Pancreas (tissue), 10 donors: ENCODE measurements around the gene DROSHA. TPM values are rescaled to one million over a fixed set of nuclear protein-coding genes. Genes with fewer than 3 reads are reported as not detected.
"Not testable (repeated sequence)": the region's sequence is repeated elsewhere in the genome, so short reads cannot be mapped to it uniquely, and the experiment has no call there.

Experiments used
- ATAC-seq, 4 donors: fragments of 200-7000 bp; cut with Tn5 transposase; one replicate each; pipeline versions ENCODE4 v1.8.0 to v1.9.1; 2020; ENCODE audit warnings: mild to moderate bottlenecking in 4 of 4, moderate library complexity in 4 of 4
- DNase-seq, 6 donors: peaks; one replicate each; pipeline ENCODE4 v3.0.0-alpha.2; 2020
- FAIRE-seq: peaks from 2 replicates; lab custom pipeline; 2012; peaks lifted over from hg19 to GRCh38; lab: Jason Lieb, UNC
- H3K27ac ChIP-seq, 4 donors: fragments of 200-600 bp; sonication (generic); 1 replicate in 3 of 4; 2 replicates in 1 of 4; pipeline versions ENCODE4 v1.5.0 to v1.8.0; 2020
- H3K27me3 ChIP-seq, 4 donors: fragments of 200-600 bp; one replicate each; pipeline ENCODE4 v1.8.0; 2021
- H3K36me3 ChIP-seq, 3 donors: fragments of 200-600 bp; sonication (generic) in 1 of 3; one replicate each; pipeline versions ENCODE4 v1.5.0 to v1.8.0; 2020 to 2021
- H3K4me1 ChIP-seq, 3 donors: fragments of 200-600 bp; one replicate each; pipeline ENCODE4 v1.8.0; 2021
- H3K4me3 ChIP-seq, 4 donors: fragments of 200-600 bp; sonication (generic) in 2 of 4; one replicate each; pipeline versions ENCODE4 v1.5.0 to v1.8.0; 2020 to 2021
- H3K9me3 ChIP-seq, 4 donors: fragments of 200-600 bp; one replicate each; pipeline ENCODE4 v1.8.0; 2021
- WGBS, 2 donors: extraction: QIAGEN DNeasy Blood & Tissue Kit; methylation state at CpG; one replicate each; pipeline ENCODE4 v1.1.7; 2013; 5-methylcytosine and 5-hydroxymethylcytosine counted together
- intact Hi-C, 3 donors: fragments of 100-400 bp; cut with DNase I; formaldehyde crosslinking; loops; one replicate each; pipeline versions ENCODE4 v1.11.1 to v1.14.2; 2022
- polyA plus RNA-seq, 2 donors: library from polyadenylated mRNA; stranded (reverse); fragments of 200-250 nt; gene quantifications; one replicate each; pipeline ENCODE4 v1.2.3, GENCODE V29; 2013
- total RNA-seq, 6 donors: library from RNA; stranded (reverse); fragmentation: NEBNext Ultra II Directional in 4 of 6; extraction: Animal tissue kit (Norgen Biotek cat#: 25700) in 4 of 6; gene quantifications; one replicate each; pipeline versions ENCODE4 v1.2.1 to v1.2.4, GENCODE V29; 2021 to 2023
- TF ChIP-seq, protein P1 (sequence below), 4 donors: fragments of 200-600 bp; sonication (generic) in 3 of 4; IDR thresholded peaks; one replicate each; pipeline versions ENCODE4 v1.5.0 to v1.8.0; 2021; ENCODE audit warnings: antibody characterized with exemption in 4 of 4
- donor health status: healthy with polysubstance abuse.
- donor health status: DM: no; HTN: no; CAD: no; lungs with moderate emphysema.
- donor health status: DM: no; HTN: no; CAD: no.
- donor health status: control.
- donor health status: control.
- donor health status: Bipolar disorder and iron deficiency.
- donor health status: DM: yes; HTN: yes; CAD: no.
- donor health status: DM: no; HTN: no; CAD: no.
- donor health status: DM: no; HTN: no; CAD: no.
- donor health status: DM: yes; HTN: yes; CAD: no.

The DROSHA gene
- total and polyA plus RNA-seq, 8 donors: 19.0 to 79.0 (median 28.0) TPM

DNA sequence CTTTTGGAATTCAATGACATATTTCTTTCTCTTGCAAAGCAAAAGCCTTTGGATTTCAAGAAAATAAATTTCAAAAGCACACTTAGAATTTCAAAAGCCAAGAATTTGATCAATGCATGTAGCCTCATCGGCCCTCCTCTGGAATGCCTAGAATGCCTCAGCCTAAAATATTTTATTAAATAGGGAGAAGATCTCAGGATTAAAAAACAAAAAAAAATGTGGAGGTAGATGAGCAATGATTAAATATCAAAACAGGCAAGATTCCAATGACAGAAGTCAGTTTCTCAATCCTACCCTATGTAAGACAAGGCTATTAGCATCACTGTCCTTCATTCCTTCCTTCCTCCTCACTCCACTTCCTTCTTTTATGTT, 169.4 kb downstream of the DROSHA start:
- FAIRE-seq (no peak), ATAC-seq (no peak), DNase-seq (no peak)
- Histone ChIP-seq H3K36me3 (no peaks in the 10 kb centered on the region), H3K4me1 (no peaks in the 10 kb centered on the region), H3K4me3 (no peak overlapping the region), H3K27me3 (no peaks in the 10 kb centered on the region), H3K27ac (no peak overlapping the region), H3K9me3 (no peaks in the 10 kb centered on the region)
- 54 to 65% methylated on average over 1 of the region's 1 CpG for WGBS, 2 donors
- TF ChIP-seq, protein P1, sequence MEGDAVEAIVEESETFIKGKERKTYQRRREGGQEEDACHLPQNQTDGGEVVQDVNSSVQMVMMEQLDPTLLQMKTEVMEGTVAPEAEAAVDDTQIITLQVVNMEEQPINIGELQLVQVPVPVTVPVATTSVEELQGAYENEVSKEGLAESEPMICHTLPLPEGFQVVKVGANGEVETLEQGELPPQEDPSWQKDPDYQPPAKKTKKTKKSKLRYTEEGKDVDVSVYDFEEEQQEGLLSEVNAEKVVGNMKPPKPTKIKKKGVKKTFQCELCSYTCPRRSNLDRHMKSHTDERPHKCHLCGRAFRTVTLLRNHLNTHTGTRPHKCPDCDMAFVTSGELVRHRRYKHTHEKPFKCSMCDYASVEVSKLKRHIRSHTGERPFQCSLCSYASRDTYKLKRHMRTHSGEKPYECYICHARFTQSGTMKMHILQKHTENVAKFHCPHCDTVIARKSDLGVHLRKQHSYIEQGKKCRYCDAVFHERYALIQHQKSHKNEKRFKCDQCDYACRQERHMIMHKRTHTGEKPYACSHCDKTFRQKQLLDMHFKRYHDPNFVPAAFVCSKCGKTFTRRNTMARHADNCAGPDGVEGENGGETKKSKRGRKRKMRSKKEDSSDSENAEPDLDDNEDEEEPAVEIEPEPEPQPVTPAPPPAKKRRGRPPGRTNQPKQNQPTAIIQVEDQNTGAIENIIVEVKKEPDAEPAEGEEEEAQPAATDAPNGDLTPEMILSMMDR (IDR thresholded peaks at IDR 0.05): no peak
- intact Hi-C loops: no loop called here

DNA sequence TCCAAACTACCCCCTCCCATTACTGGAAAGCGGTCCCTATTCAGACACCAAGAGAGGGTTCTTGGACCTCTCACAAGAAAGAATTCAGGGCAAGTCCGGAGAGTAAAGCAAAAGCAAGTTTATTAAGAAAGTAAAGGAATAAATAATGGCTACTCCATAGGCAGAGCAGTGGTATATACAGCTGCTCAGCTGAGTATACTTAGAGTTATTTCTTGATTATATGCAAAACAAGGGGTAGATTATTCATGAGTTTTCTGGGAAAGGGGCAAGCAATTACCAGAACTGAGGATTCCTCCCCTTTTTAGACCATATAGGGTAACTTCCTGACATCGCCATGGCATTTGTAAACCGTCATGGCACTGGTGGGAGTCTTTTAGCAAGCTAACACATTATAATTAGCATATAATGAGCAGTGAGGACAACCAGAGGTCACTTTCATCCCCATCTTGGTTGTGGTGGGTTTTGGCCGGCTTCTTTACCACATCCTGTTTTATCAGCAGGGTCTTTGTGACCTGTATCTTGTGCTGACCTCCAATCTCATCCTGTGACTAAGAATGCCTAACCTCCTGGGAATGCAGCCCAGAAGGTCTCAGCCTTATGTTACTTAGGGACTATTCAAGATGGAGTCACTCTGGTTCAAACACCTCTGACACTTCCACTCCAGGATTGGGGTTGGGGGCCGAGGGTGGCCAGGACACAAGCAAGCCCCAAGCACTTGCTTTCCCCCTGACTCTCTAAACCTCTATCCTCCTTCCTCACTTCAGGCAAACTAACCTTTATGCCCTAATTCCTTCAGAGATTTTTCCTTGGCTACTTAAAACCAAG, 170.0 kb downstream of the DROSHA start:
- intact Hi-C loops, H3K27me3 ChIP-seq, DNase-seq, H3K36me3 ChIP-seq, ATAC-seq, H3K27ac ChIP-seq, H3K4me1 ChIP-seq, H3K9me3 ChIP-seq, FAIRE-seq, H3K4me3 ChIP-seq: not testable (repeated sequence)
- 53 to 70% methylated on average over 6 of the region's 6 CpGs for WGBS, 2 donors

DNA sequence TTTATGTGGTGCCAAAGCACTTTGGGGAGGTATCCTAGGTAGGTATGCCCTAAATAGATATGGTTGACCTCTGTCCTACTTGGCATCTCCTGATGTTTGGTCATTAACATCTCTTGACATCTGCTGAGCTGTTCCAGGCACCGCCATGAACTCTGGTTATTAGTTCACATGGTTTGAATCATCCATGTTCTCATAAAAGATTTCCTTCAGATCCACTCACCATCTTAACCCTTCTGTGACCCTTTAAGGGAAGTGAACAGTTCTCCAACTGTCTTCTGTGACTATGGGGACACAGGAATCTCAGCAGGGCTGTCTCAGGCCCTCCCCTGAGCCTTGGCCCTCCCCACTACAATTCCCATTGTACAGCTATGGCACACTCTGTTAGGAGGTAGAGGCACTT, 170.7 kb downstream of the DROSHA start:
- no peak for ATAC-seq
- intact Hi-C loops: no loop called here
- no peaks in the 10 kb centered on the region for H3K27me3 ChIP-seq

DNA sequence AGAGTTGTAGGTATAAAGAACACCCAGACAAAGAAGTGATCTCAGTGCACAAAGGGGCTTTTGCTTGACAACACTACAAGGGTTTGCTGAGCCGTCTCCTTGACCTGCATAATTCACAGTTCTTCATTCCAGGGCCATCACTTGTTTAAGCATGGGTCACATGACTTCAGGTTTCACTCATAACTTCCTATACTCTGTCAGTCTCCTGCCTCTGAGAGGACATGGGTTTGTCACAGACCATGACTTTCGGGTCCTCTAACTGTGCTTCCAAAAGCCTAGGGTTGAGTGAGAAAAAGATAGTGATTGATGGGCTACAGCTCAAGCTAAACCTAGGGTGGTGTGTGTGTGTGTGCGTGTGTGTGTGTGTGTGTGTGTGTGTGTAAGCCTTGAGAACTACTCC, 172.1 kb downstream of the DROSHA start:
- no peak overlapping the region for H3K4me3 ChIP-seq
- no peaks in the 10 kb centered on the region for H3K27me3 ChIP-seq
- H3K4me1 ChIP-seq: no peaks in the 10 kb centered on the region
- ATAC-seq (no peak), FAIRE-seq (no peak), DNase-seq (no peak)
- intact Hi-C loops: no loop called here
- H3K36me3 ChIP-seq: no peaks in the 10 kb centered on the region
- 36 to 49% methylated on average over 3 of the region's 3 CpGs for WGBS, 2 donors
- TF ChIP-seq, protein P1 (IDR thresholded peaks at IDR 0.05): no peak
- H3K9me3 ChIP-seq: no peaks in the 10 kb centered on the region
- H3K27ac ChIP-seq: no peak overlapping the region

More for the DNA sequence above, 170.7 kb downstream of the DROSHA start:
- H3K9me3 ChIP-seq: no peaks in the 10 kb centered on the region
- WGBS, 2 donors: 5 to 12% methylated on average over 1 of the region's 1 CpG
- no peaks in the 10 kb centered on the region for H3K4me1 ChIP-seq
- DNase-seq (no peak), FAIRE-seq (no peak)
- H3K4me3 ChIP-seq: no peak overlapping the region
- TF ChIP-seq, protein P1 (IDR thresholded peaks at IDR 0.05): no peak
- H3K36me3 ChIP-seq: no peaks in the 10 kb centered on the region
- no peak overlapping the region for H3K27ac ChIP-seq

DNA sequence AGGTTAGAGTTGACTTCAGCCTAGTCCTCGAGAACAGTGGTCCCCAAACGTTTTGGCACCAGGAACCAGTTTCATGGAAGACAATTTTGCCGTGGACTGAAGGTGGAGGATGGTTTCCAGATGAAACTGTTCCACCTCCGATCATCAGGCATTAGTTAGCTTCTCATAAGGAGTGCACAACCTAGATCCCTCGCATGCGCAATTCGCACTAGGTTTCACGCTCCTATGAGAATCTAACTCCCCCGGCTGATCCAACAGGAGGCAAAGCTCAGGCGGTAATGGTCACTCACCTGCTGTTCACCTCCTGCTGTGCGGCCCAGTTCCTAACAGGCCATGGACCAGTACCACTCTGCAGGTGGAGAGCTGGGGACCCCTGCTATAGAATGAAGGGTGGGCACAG, 174.9 kb downstream of the DROSHA start:
- TF ChIP-seq, protein P1 (IDR thresholded peaks at IDR 0.05): no peak
- Histone ChIP-seq H3K27ac (no peak overlapping the region), H3K36me3 (no peaks in the 10 kb centered on the region), H3K27me3 (no peaks in the 10 kb centered on the region), H3K9me3 (no peaks in the 10 kb centered on the region), H3K4me1 (no peaks in the 10 kb centered on the region), H3K4me3 (no peak overlapping the region)
- intact Hi-C loops: no loop called here
- WGBS, 2 donors: 67 to 81% methylated on average over 11 of the region's 11 CpGs
- ATAC-seq (no peak), DNase-seq (no peak), FAIRE-seq (no peak)
